ENCODE results near the gene GSX2.
A peak's percentile ranks its signal among the peaks of the same experiment; 100 is the strongest.
"Not testable (repeated sequence)": the region's sequence is repeated elsewhere in the genome, so short reads cannot be mapped to it uniquely, and the experiment has no call there.

GSX2 gene

DNA sequence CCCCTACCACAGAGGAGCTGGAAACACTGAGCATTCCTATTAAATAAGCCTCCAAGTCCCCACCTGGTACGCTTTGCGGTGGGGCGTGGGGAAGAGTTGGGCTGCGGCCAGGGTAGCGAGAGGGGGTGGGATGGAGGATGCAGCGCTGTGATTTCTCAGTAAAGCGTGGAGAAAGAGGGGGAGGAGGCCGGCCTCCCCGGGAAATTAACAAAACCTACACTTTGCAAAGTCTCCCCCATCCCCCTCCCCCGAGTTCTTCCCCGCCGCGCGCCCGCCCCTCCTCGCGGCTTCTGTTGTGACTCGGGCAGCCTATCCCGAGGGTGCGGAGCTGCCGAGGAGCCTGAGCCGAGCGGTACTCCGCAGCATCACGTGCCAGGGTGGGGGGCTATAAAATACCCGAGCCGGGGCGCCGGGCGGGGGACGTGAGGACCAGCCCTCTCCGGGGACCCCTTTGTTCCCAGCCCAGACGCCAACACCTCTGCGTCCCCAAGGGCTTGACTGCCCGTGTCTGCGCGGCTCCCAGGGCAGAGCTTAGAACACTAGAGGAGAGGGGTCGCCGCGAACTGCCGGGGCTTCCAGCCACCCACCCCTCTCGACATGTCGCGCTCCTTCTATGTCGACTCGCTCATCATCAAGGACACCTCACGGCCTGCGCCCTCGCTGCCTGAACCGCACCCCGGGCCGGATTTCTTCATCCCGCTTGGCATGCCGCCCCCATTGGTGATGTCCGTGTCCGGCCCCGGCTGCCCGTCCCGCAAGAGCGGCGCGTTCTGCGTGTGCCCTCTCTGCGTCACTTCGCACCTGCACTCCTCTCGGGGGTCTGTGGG lies at the start of gene GSX2:
Gene GSX2, plus strand, starts transcription at position 416 of the 827 bp plus-strand sequence. Its CDS starts 182 bp downstream, at position 598.
- DNase-seq = no peak

DNA sequence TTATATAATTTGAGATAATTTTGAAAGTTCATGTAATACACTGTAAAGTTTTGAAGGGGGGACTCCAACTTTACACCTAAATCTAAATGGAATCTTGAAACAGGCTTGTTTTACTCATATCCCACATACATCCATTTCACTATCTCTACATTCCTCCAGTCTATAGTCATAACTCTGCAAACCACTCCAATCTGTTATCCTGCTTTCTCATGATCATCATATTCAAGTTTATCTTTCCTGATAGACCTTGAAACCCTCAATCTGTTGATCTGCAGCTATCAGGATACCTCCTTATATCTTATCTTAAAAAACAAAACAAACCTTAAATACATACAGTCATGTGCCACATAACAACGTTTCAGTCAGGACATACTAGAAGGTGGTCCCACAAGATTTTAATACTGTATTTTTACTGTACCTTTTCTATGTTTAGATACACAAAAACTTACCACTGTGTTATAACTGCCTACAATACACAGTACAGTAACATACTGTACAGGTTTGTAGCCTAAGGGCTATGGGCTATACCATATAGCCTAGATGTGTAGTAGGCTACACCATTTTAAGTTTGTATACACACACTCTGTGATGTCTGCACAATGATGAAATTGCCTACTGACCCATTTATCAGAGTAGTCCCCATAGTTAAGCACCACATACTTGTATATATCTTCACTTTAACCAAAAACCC lies 49.6 kb upstream of the GSX2 start:
- DNase-seq = no peak

DNA sequence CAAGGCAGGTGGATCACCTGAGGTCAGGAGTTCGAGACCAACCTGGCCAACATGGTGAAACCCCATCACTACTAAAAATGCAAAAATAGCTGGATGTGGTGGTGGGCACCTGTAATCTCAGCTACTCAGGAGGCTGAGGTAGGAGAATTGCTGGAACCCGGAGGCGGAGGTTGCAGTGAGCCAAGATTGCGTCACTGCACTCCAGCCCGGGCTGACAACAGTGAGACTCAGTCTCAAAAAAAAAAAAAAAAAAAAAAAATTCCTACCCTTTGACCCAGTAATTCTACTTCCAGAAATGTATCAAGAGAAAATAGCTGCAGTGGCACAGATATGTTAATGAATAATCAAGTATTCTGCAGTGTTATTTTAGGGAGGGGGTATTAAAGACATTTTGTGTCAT lies 46.6 kb upstream of the GSX2 start:
- not testable (repeated sequence) for DNase-seq

DNA sequence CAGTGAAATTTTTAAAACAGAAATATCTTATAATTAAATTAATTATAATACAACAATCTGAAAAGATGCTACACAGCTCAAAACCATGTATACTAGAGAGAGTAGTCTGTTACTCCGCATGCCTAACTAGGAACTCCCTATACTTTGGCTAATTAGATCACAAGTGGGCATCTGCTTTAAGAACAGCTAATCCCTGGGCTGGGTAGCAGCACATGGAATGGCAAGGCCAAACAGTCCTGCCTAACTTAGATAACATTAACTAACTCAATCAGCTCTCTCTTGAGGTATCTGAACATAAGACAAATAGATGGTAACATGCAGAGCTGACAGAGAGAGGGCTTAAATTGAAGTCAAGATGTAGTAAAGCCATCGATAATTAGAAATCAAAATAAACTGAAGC lies 45.5 kb upstream of the GSX2 start:
- no peak for DNase-seq

DNA sequence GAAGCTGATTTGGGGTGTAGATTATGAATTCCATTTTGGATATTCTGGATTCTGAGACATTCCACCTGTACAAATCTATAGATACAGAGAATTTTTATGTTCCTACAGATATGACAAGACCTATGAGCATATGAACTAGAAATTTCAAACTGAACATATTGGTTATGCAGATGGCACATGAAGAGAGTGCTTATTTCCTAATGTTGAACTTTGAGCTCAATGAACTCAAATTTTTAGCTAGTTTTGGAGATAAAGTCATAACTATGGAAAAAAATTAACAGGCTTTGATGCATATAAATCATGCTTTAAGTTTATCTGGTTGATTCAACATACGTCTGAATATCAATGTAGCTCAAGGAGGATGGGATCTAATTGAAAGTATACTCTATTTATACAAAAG lies 44.5 kb upstream of the GSX2 start:
- DNase-seq = no peak

DNA sequence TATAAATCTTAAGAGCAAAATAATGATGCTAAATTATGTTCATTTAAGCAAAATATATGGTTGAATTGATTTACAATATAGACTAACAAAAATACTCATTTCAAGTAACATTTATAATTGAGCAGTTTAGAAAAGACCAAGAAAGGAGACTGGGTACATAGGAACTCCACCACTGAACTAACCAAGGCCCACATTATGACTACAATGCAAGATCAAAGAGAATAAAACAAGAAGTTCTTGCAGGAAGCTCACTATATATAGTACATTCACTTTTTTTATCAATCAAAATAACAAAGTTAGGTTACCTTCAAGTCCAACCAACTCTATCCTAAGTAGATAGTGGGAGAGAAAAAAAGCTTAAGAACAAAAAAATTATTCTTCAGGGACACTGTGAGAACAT lies 43.6 kb upstream of the GSX2 start:
- no peak for DNase-seq

DNA sequence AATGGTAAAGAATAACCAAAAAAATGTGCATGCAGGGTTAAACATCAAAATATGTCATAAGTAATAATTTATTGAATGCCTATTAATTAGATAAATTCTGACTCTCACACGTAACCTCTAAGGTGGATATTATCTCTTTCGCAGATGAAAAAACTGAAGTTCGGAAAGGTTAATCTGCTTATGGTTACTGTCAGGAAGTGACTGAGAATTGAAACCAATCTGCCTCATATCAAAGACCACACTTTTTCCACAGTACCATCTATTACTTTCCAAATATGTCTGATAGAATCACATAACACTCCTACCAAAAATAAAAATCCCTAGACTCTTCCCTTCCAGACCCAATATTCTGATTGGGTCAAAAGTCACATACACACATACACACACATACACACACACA lies 41.8 kb upstream of the GSX2 start:
- DNase-seq = peak; percentile 49

DNA sequence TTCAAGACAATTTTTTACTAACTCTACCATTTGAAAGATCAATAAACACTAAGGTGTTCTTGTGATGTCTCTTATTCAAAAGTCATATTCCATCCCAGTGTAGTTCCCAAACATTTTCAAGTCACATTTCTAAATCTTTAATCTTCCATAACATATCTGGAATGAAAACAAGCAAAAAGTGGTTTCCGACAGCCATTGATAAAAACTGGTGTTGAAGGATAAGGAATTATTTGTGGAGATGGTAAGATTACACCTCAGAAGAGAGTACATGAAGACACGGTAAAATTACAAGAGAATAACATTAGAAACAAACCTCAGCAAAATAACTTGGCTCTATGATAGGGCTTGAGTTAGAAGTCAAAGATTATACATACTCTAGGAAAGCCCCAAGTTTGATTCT lies 39.8 kb upstream of the GSX2 start:
- DNase-seq = no peak

DNA sequence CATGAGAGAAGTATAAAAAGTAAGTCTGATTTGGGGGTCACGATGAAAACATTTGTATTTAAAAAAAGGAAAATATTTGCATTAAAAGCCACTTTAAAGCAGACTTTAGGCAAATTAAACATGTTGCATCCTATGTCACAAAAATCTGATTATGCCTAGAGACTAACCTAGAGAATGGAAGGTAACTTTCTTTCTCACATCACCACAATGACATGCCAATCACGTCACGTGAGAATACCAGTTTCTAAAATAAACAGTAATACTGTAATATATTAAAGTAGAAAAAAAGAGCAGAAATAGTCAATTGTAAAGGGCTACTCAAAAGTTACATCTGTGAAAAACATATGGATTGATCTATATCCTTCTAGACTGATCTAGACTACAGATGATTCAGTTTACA lies 38.9 kb upstream of the GSX2 start:
- DNase-seq = no peak

DNA sequence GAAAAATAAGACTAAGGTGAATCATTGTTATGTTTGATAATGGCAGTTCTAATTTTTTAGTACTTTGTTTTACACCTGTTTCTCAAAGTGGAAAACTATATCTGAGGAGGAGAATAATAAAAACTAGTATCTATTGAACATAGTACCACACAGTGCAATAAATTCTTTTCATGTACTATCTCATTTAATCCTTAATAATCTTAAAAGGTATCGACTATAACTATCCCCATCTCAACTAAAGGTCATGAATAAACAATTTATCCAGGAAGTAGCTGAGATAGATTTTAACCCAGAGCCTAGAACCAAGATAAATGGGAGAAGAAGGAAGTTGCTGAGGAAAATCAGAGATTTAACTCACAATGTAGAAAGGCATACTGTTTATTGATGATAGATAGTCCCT lies 38.1 kb upstream of the GSX2 start:
- DNase-seq = no peak

DNA sequence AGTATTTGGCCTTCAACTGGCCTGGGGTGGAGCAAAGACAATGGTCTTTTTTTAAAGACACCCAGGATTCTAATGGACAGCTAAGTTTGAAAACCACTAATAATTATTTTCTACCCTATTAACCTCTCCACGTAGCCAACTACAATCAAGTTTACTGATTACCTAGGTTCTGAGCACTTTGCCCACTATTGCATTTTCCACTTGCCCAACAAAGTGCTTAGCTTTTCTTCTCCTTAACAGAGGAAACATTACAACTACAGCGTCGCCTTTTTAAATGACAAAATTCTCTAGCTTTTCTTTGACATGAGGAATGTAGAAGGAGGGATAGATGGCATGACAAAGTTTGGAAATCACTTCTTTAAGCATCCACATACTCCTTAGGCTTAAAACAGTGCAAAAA lies 37.6 kb upstream of the GSX2 start:
- no peak for DNase-seq

DNA sequence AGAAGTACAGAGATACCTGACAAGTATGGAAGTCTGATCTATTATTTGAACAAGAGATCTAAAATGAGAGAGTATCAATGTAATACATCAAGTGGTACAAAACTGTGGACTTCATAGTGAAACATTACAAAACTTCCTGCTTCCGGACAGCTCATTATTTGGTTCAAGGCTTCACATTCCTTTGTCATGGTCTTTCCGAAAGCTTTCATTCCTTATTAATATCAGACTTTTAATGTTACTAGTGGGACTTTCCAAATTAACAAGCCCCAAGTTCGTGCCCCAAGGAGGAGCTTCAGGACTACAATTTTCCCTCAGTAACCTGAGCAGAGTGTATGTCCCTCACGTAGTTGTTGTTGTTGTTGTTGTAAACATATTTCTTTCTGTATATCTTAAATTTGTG lies 36.7 kb upstream of the GSX2 start:
- DNase-seq = peak; percentile 60

DNA sequence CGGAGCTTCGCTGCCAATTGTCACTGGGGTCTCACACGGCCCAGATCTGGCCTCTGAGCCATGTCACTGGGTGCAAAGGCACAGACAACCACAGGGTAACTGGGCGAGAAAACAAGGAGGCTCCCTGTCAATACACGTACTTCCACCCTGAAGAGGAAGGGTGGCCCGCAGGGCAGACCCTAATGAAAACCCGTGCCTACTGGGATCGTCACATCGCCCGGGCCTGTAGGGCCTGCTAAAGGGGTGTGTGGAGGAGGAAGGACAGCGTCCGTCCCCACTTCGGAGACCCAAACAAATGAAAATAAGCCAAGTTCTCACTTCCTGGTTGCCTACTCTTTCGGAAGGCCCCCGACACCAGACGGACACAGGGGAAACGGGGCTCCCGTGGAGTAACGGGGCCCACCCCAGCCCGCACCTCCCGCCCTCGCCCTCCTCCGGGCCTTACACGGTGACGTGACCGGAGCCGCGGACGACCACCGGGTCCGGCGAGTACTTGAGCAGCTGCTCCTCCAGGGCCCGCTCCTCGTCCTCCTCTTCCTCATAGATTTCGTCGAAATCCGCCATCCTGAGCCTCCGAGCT lies 36.1 kb upstream of the GSX2 start:
- peak; percentile 18 for DNase-seq

DNA sequence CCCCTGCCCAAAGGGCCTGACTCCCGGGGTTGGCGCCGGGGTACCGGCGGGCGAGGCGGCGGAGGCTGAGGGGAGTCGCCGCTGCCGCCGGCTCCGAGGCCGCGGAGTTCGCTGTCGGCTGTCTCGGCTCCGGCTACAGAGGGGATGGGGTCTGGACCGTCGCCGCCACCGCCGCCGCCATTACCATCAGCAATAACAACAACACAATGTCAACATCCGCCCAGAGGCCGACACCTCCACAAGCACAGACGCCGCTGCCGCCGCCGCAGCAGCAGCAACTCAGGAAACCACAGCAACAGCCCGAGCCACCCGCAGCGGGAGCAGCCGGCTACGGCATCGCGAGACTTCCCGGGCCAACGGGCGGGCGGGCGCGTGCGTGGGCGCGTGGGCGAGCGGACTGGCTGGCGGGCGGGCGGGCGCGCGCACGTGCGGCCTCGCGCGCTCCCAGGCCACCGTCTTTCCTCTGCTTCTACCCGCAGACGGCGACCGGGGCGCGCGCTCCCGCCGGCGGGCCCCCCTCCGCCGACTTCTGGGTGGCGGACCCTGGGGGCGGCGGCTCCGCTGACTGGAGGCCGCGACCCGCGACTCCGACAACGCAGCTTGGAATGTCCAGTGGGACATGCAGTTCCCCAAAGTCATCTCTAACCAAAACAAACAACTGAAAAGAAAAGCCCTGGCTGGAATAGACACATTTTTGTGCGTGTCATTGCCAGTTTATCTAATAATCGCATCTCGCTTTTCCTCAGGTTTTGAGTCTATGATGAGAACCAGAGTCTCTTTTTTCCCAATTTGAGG lies 35.4 kb upstream of the GSX2 start, which contains the start of gene CHIC2:
Gene CHIC2, minus strand, starts transcription at position 289 of the 795 bp plus-strand sequence. CDS start 305 bp downstream, outside the sequence.
- peak; percentile 97 for DNase-seq

DNA sequence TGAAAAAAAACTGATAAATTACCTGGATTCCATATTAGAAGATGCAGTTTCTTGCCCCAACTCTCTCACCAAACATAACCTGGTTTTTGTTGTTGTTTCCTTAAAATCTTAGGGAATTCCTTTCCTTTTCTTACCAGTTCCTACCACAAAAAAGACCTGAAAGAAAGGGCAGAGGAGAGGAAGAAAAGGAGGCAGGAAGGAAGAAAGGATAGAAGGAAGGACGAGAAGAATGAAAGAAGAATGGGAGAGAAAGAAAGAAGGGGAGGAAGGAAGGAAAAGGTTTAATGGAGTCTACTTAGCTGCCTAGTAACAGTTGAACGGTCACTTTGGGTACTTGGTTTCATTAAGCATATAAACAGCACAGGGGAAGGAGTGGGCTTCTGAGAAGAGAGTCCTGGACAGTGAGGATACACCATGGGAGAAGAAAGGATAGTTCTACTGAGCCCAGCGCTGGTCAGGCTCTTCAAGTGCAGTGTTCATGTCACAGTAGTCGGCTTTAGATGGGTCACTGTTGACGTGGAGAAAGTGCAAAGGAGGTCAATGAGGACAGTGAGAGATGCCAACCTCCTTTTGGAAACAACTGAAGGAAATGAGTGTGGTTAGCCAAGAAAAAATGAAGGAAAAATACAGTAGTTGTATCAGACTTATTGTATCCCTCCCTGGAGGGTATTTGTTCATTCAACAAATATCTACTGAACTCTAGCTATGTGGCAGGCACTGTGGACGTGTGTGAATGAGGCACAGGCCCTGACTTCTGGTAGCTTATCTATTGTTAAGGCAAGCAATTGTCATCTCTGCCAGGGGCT lies 34.5 kb upstream of the GSX2 start:
- no peak for DNase-seq

DNA sequence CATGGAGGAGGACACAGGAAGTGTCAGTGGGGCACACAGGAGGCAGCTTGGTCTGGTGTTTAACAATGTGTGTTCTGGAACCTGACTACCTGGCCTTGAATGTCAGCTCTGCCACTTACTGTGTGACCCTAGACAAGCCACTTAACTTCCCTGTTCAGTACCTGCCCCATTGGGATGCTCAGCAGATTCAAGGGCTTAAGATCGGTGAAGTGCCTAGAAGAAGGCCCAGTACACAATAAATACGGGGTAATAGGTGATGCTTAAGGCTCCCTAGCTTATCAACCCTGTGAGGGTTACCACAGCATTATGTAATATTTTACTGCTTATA lies 33.9 kb upstream of the GSX2 start:
- DNase-seq = no peak

DNA sequence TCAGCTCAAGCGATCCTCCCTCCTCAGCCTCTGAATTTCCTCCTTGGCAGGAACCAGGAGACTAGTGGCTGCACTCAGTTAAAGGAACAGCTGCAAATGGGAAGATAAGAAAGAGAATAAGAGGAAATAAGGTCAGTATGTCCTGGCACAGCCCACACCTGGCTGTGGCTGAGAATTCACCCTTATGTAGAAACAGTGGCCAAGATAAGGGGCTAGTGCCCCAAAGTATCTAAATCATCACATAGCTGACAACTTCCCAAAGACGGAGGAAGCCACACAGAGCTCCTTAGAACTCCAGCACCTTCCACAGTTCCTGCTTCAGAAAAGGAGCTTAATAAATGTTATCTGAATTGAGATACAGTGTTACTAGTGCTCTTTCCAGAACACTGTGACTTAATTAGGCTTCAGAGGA lies 33.2 kb upstream of the GSX2 start:
- DNase-seq = no peak

DNA sequence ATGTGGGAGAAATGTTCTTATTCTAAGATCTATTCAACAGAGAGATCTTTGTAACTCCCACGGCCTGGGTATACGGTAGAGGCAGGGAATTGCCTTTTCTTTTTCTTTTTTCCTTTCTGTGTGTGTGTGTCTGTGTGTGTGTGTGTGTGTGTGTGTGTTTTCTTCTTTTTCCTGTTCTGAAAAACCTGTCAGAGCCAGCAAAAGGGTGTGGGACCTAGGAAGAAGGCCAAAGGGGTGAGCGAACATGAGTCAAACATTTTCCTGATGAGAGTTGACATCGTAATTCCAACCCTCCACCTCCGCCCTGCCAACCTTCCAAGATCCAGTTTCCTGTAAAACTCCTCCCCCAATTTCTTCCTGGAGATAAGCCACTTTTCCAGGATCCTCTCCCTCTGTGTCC lies 32.8 kb upstream of the GSX2 start:
- DNase-seq = no peak

DNA sequence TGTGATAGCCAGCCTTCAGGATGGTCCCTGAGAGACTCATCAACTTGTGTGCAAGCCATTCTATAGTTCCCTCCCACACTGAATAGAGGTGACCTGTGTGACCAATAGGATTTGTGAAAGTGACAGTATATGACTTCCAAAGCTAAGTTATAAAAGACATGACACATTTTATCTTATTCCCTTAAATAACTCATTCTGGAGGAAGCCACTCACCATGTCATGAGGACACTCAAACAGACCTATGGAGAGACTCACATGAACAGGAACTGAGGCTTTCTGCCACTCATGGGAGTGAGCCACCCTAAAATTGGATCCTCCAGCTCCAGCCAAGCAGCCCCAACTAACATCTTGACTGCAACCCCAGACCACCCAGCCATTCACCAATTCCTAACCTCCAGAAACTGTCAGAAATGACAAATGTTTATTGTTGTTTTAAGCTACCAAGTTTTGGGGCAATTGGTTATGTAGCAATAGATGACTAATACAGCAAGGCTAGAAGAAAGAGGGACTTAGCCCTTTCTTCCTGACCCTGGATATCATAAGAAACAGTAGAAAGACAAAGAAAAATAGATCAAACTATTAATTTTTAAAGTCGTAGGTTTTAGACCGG lies 26.6 kb upstream of the GSX2 start:
- no peak for DNase-seq

DNA sequence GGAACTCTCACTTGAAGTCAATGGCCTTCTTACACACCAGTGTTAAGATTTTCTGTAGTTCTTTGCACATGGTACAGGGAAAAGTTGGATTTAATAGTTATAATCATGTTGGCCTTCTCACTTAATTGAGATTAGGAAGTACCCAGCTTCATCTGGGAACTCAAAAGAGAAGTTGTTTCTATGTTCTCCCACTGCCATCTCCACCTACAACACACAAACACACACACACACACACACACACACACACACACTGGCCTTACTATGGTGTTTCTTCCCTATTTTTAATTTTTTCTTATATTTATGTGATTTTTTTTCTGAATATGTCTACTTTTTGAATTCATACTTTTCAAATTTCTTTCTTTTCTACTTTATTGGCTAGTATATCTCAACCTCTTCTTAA lies 25.6 kb upstream of the GSX2 start:
- no peak for DNase-seq

DNA sequence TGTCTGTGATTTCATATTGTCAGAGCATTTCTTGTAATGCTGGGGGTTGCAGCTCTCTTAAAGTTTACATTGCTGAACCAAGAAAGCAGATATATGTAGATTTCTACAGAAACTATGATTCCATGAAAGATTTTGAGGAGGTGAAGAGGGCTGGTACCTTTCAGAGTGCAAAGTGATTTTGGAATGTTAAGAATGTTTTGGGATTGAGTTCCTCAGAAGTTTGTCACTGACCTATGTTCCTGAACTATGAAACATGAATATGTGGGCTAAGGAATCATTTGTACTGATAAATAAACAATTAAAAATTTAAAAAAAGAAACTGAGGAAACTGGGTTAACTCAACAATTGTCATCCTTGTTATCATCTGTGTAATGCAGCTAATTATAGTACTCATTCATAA lies 23.3 kb upstream of the GSX2 start:
- no peak for DNase-seq

DNA sequence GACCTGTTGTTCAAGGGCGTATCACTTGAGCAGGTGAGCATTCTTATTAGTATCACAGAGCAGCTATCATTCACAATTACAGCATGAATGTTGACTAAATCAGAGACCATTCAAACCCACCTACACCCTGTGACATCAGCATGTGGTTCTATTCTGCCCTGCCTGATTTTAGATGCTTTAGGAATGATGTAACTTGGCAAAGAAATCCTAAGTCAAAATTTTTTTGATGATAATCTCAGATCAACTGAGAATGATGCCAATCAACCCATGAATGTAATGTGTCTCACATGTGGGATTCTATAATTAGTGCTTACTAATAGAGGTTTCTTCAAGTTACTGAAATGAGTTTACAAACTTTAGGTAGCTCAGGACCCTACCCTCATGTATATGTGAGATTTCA lies 22.2 kb upstream of the GSX2 start:
- DNase-seq = no peak

All from activated CD4-positive, alpha-beta T cell treated with anti-CD3 and anti-CD28 coated beads, Interleukin-2, Interleukin-6, amounts not matched to agents 100 ng/mL and 50 ng/mL, durations not matched to agents 16 hours and 8 hours (primary cell).